HepG2 (cell line): ENCODE measurements around the gene MRPL18. TPM values are rescaled to one million over a fixed set of nuclear protein-coding genes. Genes with fewer than 3 reads are reported as not detected.
A peak's percentile ranks its signal among the peaks of the same experiment; 100 is the strongest.

Source experiments
- CEBPG ChIP-seq: IDR thresholded peaks from 2 replicates; pipeline ENCODE4 v1.6.1; 2016
- CREB1 ChIP-seq, 2 experiments: fragments of 450-650 bp in 1 of 2; IDR thresholded peaks; 2 replicates each; pipeline ENCODE4 v1.6.1; 2016 to 2017; ENCODE audit warnings: control low read depth in 1 of 2, mild to moderate bottlenecking in 1 of 2, missing compliant biosample characterization in 1 of 2, missing genetic modification characterization in 1 of 2
- ETV5 ChIP-seq: IDR thresholded peaks from 2 replicates; pipeline ENCODE4 v1.6.1; 2018; ENCODE audit warnings: missing biosample characterization, missing genetic modification reagents, inconsistent platforms, borderline replicate concordance
- KLF11 ChIP-seq: IDR thresholded peaks from 2 replicates; pipeline ENCODE4 v1.6.1; 2016; ENCODE audit warnings: missing compliant biosample characterization
- MED1 ChIP-seq: sonication (generic); formaldehyde crosslinking; IDR thresholded peaks from 2 replicates; pipeline ENCODE4 v1.4.0; 2020; ENCODE audit warnings: missing genetic modification reagents
- MXD4 ChIP-seq: IDR thresholded peaks from 2 replicates; pipeline ENCODE4 v1.6.1; 2016; ENCODE audit warnings: mild to moderate bottlenecking, missing biosample characterization, missing genetic modification reagents
- PCBP1 ChIP-seq: fragments of 200-400 bp; formaldehyde crosslinking; IDR thresholded peaks from 2 replicates; pipeline ENCODE4 v1.6.1; 2017; ENCODE audit warnings: mild to moderate bottlenecking, low read depth, low read length, borderline replicate concordance
- POLR2AphosphoS5 ChIP-seq: IDR thresholded peaks from 2 replicates; pipeline ENCODE4 v1.6.1; 2012; ENCODE audit warnings: low read depth, low read length
- RELA ChIP-seq: sonication (generic); formaldehyde crosslinking; IDR thresholded peaks from 2 replicates; pipeline ENCODE4 v1.4.0; 2020; ENCODE audit warnings: missing genetic modification reagents
- SNAPC5 ChIP-seq: sonication (generic); formaldehyde crosslinking; IDR thresholded peaks from 2 replicates; pipeline ENCODE4 v1.8.1; 2023; ENCODE audit warnings: mild to moderate bottlenecking, missing genetic modification reagents, borderline replicate concordance
- TBX3 ChIP-seq: fragments of 450-650 bp; IDR thresholded peaks from 2 replicates; pipeline ENCODE4 v1.6.1; 2017; ENCODE audit warnings: antibody characterized with exemption, mild to moderate bottlenecking, inconsistent platforms, borderline replicate concordance
- TSC22D2 ChIP-seq: sonication (generic); formaldehyde crosslinking; IDR thresholded peaks from 2 replicates; pipeline ENCODE4 v1.5.1; 2020; ENCODE audit warnings: missing genetic modification reagents, mild to moderate bottlenecking, borderline replicate concordance
- ZFP90 ChIP-seq: sonication (generic); formaldehyde crosslinking; IDR thresholded peaks from 2 replicates; pipeline ENCODE4 v1.8.0; 2022; ENCODE audit warnings: missing genetic modification reagents, mild to moderate bottlenecking, inconsistent platforms, borderline replicate concordance
- ZNF34 ChIP-seq: sonication (generic); formaldehyde crosslinking; IDR thresholded peaks from 2 replicates; pipeline ENCODE4 v1.4.0; 2020; ENCODE audit warnings: mild to moderate bottlenecking, missing genetic modification reagents, borderline replicate concordance
- ZNF543 ChIP-seq: sonication (generic); formaldehyde crosslinking; IDR thresholded peaks from 2 replicates; pipeline ENCODE4 v1.4.0; 2020; ENCODE audit warnings: mild to moderate bottlenecking, missing genetic modification reagents
- ZNF547 ChIP-seq: sonication (generic); formaldehyde crosslinking; IDR thresholded peaks from 2 replicates; pipeline ENCODE4 v1.5.1; 2020; ENCODE audit warnings: mild to moderate bottlenecking, missing genetic modification reagents
- ZNF609 ChIP-seq: sonication (generic); formaldehyde crosslinking; IDR thresholded peaks from 2 replicates; pipeline ENCODE4 v1.4.0; 2020; ENCODE audit warnings: mild to moderate bottlenecking, missing genetic modification reagents, borderline replicate concordance
- ZNF672 ChIP-seq: sonication (generic); formaldehyde crosslinking; IDR thresholded peaks from 2 replicates; pipeline ENCODE4 v1.8.1; 2022; ENCODE audit warnings: missing genetic modification reagents
- ZNF781 ChIP-seq: sonication (generic); formaldehyde crosslinking; IDR thresholded peaks from 2 replicates; pipeline ENCODE4 v1.5.1; 2020; ENCODE audit warnings: borderline replicate concordance, mild to moderate bottlenecking, missing genetic modification reagents; ENCODE audit errors: not compliant biosample characterization
- ZSCAN9 ChIP-seq: IDR thresholded peaks from 2 replicates; pipeline ENCODE4 v1.6.1; 2016; ENCODE audit warnings: borderline replicate concordance
- polyA plus RNA-seq, 8 experiments: library from polyadenylated mRNA; depleted of rRNA in 3 of 8; stranded (reverse) in 7 of 8; unstranded in 1 of 8; fragments of >200 nt; fragmentation: Illumina TruSeq in 4 of 8; extraction: Trizol in 4 of 8; gene quantifications; 2 replicates each; pipeline versions ENCODE4 v1.2.1 to v1.2.3, GENCODE V29; 2011 to 2016; ENCODE audit warnings: low read depth in 4 of 8, missing spikeins in 1 of 8, mixed read lengths in 1 of 8; ENCODE audit not compliant: insufficient read depth in 1 of 8
- total RNA-seq, 5 experiments: library from RNA; depleted of rRNA; stranded (reverse); fragments of >200 nt; fragmentation: Illumina TruSeq; extraction: Trizol; gene quantifications; 2 replicates each; pipeline ENCODE4 v1.2.3, GENCODE V29; 2016; ENCODE audit warnings: low read depth in 1 of 5
- TF ChIP-seq, protein P1 (sequence below): sonication (generic); formaldehyde crosslinking; IDR thresholded peaks from 2 replicates; pipeline ENCODE4 v1.4.0; 2020; ENCODE audit warnings: missing genetic modification reagents
- TF ChIP-seq, protein P2 (sequence below): sonication (generic); formaldehyde crosslinking; IDR thresholded peaks from 2 replicates; pipeline ENCODE4 v1.4.0; 2020; ENCODE audit warnings: missing genetic modification reagents, mild to moderate bottlenecking, borderline replicate concordance

Gene MRPL18
- total and polyA plus RNA-seq, 2 of the 13 experiments (the other 11 are each of a cell fraction or from before 2014, with no cell fraction given): 85.6 to 176 TPM

- no peak for TF ChIP-seq ZNF672 (CRISPR knock-in tag)
- no peak for TF ChIP-seq TSC22D2 (CRISPR knock-in tag)
- TF ChIP-seq ZNF781 (CRISPR knock-in tag): no peak
- no peak for TF ChIP-seq KLF11 (CRISPR knock-in tag)
- no peak for TF ChIP-seq MXD4 (CRISPR knock-in tag)
- TF ChIP-seq SNAPC5 (CRISPR knock-in tag): no peak
- TF ChIP-seq MED1 (CRISPR knock-in tag): no peak
- TF ChIP-seq RELA: no peak
- TF ChIP-seq POLR2AphosphoS5: no peak
- no peak for TF ChIP-seq ZNF609
- no peak for TF ChIP-seq TBX3
- no peak for TF ChIP-seq PCBP1
- TF ChIP-seq ETV5 (CRISPR knock-in tag): no peak
- no peak for TF ChIP-seq ZFP90 (CRISPR knock-in tag)
- no peak for TF ChIP-seq CREB1 (IDR thresholded peaks at IDR 0.05)
- TF ChIP-seq CREB1 (CRISPR knock-in tag; IDR thresholded peaks at IDR 0.05): no peak
- no peak for TF ChIP-seq ZNF34 (CRISPR knock-in tag)
- TF ChIP-seq, protein P1, sequence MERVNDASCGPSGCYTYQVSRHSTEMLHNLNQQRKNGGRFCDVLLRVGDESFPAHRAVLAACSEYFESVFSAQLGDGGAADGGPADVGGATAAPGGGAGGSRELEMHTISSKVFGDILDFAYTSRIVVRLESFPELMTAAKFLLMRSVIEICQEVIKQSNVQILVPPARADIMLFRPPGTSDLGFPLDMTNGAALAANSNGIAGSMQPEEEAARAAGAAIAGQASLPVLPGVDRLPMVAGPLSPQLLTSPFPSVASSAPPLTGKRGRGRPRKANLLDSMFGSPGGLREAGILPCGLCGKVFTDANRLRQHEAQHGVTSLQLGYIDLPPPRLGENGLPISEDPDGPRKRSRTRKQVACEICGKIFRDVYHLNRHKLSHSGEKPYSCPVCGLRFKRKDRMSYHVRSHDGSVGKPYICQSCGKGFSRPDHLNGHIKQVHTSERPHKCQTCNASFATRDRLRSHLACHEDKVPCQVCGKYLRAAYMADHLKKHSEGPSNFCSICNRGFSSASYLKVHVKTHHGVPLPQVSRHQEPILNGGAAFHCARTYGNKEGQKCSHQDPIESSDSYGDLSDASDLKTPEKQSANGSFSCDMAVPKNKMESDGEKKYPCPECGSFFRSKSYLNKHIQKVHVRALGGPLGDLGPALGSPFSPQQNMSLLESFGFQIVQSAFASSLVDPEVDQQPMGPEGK: 0 out of 2 replicates have a peak, but pooled peaks have one; percentile 32
- TF ChIP-seq, protein P2, sequence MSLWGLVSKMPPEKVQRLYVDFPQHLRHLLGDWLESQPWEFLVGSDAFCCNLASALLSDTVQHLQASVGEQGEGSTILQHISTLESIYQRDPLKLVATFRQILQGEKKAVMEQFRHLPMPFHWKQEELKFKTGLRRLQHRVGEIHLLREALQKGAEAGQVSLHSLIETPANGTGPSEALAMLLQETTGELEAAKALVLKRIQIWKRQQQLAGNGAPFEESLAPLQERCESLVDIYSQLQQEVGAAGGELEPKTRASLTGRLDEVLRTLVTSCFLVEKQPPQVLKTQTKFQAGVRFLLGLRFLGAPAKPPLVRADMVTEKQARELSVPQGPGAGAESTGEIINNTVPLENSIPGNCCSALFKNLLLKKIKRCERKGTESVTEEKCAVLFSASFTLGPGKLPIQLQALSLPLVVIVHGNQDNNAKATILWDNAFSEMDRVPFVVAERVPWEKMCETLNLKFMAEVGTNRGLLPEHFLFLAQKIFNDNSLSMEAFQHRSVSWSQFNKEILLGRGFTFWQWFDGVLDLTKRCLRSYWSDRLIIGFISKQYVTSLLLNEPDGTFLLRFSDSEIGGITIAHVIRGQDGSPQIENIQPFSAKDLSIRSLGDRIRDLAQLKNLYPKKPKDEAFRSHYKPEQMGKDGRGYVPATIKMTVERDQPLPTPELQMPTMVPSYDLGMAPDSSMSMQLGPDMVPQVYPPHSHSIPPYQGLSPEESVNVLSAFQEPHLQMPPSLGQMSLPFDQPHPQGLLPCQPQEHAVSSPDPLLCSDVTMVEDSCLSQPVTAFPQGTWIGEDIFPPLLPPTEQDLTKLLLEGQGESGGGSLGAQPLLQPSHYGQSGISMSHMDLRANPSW (CRISPR knock-in tag): no peak
- TF ChIP-seq ZSCAN9: no peak
- TF ChIP-seq ZNF547 (CRISPR knock-in tag): no peak
- TF ChIP-seq CEBPG: peak; percentile 75
- no peak for TF ChIP-seq ZNF543
These were observed 15.8 kb downstream of the MRPL18 start (continued) for GRCh38 chr6:159806021-159806458.
